ENCODE results near the gene NAA20.

NAA20 gene

GRCh38 chr20:20017001-20017843 is at the start of gene NAA20:
TSS of gene NAA20 (plus strand) at chr20:20017362. CDS start at chr20:20017397, 35 bp downstream.
- FAIRE-seq (peak; percentile 74), DNase-seq (ENCODE audit: insufficient read length, low spot score) (peak; percentile 95)

DNA sequence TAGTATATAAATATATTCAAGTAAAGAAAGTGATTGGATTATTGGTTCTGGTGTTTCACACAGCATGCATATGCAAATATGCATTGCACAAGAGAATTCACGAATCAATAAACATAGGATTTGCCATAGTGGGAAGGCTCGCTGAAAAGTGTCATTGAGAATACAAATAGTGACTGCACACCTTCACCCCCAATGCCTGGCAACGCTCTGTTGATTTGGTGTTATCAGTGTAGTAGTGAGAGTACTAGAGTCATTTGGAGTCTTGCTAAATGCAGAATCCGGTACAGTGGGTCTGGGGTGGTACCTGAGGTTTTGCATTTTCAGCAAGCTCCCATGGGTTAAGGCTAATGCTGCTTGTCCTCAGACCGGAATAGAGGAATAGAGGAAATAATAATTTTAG is 49.7 kb upstream of the NAA20 start:
- DNase-seq (ENCODE audit: insufficient read length, low spot score) (no peak), FAIRE-seq (no peak)

GRCh38 chr20:19968028-19968427 is 49.1 kb upstream of the NAA20 start:
- FAIRE-seq: no peak
- no peak for DNase-seq (ENCODE audit: insufficient read length, low spot score)

DNA sequence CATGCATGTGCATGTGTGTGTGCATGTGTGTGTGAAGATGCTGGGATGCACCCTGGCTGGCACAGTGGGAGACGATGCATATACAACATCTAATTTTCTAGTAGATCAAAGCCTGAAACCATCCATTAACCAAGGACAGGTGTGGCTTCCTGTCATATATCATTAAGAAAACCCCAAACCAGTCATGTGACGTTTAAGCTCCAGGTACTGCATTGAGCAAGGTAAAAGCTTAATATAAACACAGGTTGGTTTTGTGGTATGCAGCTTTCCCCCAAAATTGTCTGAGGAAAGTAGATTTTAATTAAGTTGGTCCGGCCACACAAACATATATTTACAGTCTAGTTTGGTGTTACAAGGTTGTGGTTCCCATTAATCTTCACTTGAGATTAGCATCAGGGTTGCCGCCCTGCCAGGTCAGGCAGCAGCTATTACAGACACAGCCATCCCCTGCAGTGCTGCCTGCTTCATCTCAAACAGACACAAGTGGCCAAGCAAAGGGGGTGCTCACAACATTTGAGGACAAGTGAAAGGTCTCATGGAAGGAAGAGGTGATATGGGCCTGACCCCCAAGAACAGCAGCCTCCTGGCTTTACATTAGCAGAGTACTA is 48.6 kb upstream of the NAA20 start:
- FAIRE-seq: no peak
- no peak for DNase-seq (ENCODE audit: insufficient read length, low spot score)

DNA sequence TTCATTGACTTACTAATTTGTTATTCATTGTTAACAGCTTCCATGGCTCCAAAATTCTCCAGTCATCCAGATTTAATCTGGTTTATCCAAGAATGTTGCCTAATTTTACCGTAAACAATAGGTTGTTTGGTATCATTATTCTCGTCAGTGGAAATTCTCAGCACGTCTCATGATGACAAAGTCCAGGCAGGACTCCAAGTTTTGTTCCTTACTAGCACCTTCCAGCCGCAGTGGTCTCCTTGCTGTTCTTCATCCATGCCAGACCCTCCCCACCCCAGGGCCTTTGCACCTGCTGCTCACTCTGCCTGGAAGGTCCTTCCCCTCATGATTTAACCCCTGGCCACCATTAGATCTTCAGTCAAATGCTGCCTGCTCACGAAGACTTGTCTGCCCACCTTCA is 48.1 kb upstream of the NAA20 start:
- DNase-seq (ENCODE audit: insufficient read length, low spot score) (no peak), FAIRE-seq (no peak)

DNA sequence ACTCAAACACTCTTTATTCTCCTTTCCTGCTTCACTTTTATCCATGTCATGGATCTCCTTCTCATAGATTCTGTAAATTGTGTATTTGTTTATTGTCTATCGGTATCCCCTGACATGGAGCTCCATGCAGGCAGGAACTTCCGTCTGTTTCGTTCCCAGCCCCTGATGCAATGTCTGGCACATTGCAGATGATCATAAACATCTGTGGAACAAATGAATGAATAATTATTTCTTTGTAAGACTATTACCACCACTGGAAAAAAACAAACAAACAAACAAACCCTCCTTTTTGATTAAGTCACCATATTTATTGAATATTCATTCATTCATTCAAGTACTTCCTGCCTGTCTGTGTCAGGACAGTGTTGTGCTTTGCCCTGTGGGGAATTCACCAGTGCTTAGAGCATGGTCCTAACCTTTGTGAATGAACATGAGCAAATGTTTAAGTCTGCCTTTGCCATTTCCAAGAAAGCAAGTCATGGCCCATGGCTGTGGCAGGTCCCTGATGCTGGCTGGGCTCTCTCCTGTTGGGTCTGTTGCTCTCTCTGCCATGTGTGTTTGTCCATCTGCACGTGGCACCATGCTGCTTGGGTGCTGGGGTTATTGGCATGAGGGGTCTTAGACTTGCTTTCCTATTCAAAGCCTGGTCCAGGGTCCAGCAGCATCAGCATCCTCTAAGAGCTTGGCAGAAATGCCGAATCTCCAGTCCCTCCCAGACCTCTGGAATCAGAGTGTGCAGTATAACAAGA is 47.5 kb upstream of the NAA20 start:
- DNase-seq (ENCODE audit: insufficient read length, low spot score): no peak
- no peak for FAIRE-seq

DNA sequence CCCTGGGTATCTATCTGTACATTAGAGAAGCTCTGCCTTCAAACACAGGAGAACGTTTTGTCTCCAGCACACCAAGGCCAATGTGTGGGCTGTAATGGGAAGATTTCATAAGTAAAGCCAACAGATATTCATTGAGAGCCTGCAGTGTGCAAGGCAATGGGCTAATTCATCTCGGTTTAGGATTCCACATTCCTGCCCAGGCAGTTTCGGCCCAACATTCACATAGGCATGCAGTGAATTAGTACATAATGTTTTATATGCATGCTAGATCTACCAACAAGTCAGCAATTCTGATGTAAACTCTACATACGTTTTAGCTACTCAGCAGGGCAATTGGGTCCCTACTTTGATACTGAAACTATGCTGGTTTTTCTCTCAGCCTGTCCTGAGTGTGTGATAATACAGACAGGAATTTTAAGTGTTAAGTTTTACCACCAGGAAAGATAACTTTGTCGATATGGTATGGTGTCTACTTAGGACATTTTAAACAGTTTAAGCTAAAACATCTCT is 46.9 kb upstream of the NAA20 start:
- DNase-seq (ENCODE audit: insufficient read length, low spot score): no peak

DNA sequence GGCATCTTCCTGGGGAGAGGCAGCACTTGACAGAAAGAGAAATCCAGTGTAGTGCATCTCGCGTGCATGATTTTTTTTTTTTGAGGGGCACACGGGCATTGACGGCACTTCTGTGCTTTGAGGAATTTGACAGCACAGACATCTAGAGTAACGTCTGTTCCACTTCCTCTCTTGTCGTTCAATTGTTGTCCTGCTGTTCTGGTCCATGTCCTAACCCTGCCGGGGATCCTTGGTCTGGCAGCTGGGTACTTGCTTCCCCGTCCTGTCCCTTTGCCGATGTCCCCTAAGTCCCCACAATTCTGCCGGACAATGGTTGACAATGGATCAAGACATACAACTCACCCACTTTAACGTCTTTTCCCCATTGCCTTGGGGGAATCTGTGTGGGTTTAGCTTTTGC is 46.0 kb upstream of the NAA20 start:
- DNase-seq (ENCODE audit: insufficient read length, low spot score): no peak
- peak; percentile 23 for FAIRE-seq

More for the DNA sequence above, 46.9 kb upstream of the NAA20 start:
- no peak for FAIRE-seq

DNA sequence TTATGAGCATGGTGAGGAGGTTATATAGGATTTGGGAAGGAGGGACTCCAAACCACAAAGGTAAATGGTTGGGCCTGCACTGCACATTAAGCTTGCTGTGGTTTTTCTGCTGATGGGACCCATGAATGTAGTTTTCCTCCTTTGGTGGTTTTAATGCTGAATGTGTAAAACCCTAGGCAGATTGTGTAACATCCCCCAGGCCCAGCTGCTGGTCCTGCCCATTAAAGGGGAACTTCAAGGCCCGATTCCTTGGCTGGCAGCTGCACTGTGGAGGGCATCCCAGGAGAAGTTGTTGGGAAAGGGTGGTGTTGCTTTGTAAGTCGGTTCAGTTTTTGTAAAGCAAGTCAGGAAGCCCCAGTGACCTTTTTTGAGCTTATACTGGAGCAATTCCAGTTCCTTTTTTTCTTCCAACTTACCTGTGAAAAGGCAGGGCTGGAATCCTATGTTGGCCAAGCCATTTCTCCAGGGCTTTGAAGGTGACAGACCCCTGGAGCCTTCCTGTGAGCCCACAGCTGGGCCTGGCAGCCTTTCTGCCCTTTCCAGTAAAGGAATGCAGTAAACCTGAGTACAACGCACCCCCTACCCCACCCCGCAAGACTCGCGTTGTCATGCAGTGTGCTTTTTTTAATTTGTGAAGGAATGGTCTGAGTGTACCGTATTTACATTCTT is 43.1 kb upstream of the NAA20 start:
- no peak for DNase-seq (ENCODE audit: insufficient read length, low spot score)
- no peak for FAIRE-seq

GRCh38 chr20:19974630-19975435 is 42.3 kb upstream of the NAA20 start:
- peak; percentile 29 for DNase-seq (ENCODE audit: insufficient read length, low spot score)
- FAIRE-seq: no peak

DNA sequence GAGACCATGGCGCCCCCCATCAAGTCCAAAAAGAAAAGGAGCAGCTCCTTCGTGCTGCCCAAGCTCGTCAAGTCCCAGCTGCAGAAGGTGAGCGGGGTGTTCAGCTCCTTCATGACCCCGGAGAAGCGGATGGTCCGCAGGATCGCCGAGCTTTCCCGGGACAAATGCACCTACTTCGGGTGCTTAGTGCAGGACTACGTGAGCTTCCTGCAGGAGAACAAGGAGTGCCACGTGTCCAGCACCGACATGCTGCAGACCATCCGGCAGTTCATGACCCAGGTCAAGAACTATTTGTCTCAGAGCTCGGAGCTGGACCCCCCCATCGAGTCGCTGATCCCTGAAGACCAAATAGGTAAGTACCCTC is 41.7 kb upstream of the NAA20 start:
- DNase-seq (ENCODE audit: insufficient read length, low spot score) (no peak), FAIRE-seq (no peak)

- FAIRE-seq: no peak
- DNase-seq (ENCODE audit: insufficient read length, low spot score): no peak
Observed at GRCh38 chr20:19975901-19976300, 41.3 kb upstream of the NAA20 start.

DNA sequence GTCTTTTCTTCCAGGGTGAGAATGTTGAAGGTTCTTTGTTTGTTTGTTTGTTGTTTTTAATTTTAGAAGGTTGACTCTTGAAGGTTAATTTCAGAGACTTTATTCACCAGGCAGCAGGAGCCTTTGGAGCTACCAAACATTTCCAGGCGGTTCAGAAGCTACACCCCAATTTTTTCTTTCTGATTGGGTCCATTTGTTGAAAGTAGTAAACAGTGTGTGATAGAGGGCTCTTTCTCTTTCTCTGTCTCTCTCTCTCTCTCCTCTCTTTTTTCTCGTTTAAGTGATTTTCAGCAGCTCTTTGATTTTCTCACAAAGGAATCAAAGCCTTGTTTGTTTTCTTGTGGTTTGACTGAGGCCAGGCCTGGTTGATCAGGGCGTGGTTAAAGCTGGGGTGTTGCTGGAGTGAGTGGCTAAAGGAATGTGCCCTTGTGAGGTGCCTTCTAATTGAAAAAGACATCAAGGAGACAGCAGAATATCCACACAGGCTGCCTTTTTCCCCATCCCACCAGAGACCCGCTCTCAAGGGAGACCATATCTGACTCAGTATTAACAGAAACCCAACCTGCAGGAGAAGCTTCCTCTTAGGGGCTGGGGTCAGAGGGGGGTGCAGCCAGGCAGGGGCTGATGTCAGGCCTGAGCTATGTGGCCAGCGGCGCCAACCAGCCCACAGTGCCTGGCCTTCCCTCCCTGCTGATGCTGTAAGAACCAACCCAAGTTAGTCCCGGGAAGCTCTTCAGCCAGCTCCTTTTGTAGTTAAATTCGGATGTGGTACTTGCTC is 40.4 kb upstream of the NAA20 start:
- peak; percentile 49 for FAIRE-seq
- DNase-seq (ENCODE audit: insufficient read length, low spot score): peak; percentile 78

- DNase-seq (ENCODE audit: insufficient read length, low spot score): no peak
- FAIRE-seq: no peak
Observed at GRCh38 chr20:19977373-19977770, 39.8 kb upstream of the NAA20 start.

DNA sequence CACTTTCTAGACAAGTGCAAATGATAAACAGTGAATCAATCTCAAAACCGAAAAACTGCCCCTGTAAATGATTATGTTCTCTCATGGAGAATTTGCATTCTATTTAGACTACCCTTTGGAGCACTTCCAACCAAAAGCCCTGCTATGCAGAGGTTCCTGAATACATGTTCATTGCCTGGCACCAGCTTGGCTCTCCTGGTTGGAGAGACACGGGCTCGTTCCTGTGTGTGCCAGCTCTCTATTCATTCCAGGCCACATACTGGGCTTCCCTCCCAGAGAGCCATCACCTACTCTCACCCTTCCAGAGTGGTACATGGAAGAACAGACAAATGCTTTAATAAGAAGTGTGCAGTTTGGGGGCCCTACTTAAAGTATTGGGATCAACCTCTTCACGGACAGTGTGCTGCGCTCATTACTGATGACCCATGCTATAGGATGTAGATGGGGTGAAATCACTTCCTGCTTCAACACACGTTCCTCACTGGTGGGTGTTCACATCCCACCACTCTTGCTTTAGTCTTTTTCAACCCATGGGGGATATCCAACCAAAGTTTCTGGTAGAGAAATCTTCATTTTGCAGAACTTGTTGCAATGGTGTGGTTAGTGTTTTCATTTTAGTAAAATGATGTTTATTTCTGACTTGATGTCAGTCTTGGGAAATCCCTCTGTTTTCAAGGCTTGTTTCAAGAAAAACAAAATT is 38.5 kb upstream of the NAA20 start:
- FAIRE-seq (no peak), DNase-seq (ENCODE audit: insufficient read length, low spot score) (no peak)

DNA sequence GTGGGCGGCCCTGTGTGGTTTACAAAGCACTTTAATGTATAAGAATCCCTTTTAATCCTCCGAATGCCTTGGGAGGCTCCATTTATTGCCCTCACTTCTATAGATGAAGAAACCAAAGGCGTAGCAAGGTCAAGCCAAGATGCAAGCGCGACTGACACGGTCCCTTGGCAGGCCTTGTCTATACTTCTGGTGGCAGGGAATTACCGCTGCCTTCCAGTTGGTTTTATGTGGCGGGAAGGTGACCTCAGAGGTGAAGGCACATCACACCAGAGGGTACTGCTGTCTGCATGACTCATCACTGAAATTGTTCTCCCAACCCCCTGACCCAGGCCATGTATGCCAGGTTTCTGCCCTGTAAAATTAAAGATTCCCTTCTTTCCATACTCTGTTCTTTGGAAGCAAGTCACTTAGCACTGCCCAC is 36.1 kb upstream of the NAA20 start:
- no peak for DNase-seq (ENCODE audit: insufficient read length, low spot score)
- FAIRE-seq: no peak

GRCh38 chr20:19986419-19986818 is 30.7 kb upstream of the NAA20 start:
- no peak for DNase-seq (ENCODE audit: insufficient read length, low spot score)
- no peak for FAIRE-seq

- FAIRE-seq (no peak), DNase-seq (ENCODE audit: insufficient read length, low spot score) (no peak)
Observed at GRCh38 chr20:19987046-19987445, 30.1 kb upstream of the NAA20 start.

- FAIRE-seq: no peak
- no peak for DNase-seq (ENCODE audit: insufficient read length, low spot score)
Observed at GRCh38 chr20:19990850-19991249, 26.3 kb upstream of the NAA20 start.
